HepG2 (cell line): ENCODE data around the gene CYB5R3. TPM values are rescaled to one million over a fixed set of nuclear protein-coding genes. Genes with fewer than 3 reads are reported as not detected.

ENCODE experiments used
- ARNT2 ChIP-seq: sonication (generic); formaldehyde crosslinking; IDR thresholded peaks from 2 replicates; pipeline ENCODE4 v1.8.0; 2022; ENCODE audit warnings: mild to moderate bottlenecking, low read depth, missing genetic modification reagents, moderate library complexity
- ATM ChIP-seq: fragments of 450-650 bp; IDR thresholded peaks from 2 replicates; pipeline ENCODE4 v1.7.1; 2017; ENCODE audit warnings: mild to moderate bottlenecking, borderline replicate concordance
- FOXA1 ChIP-seq, 2 experiments: fragments of 450-650 bp in 1 of 2; sonication (generic) in 1 of 2; formaldehyde crosslinking in 1 of 2; IDR thresholded peaks; 2 replicates each; pipeline versions ENCODE4 v1.4.0 to v1.6.1; 2016 to 2020; ENCODE audit warnings: missing genetic modification reagents in 1 of 2
- GATAD2A ChIP-seq: IDR thresholded peaks from 2 replicates; pipeline ENCODE4 v1.6.1; 2016
- HDAC1 ChIP-seq: sonication (generic); formaldehyde crosslinking; IDR thresholded peaks from 2 replicates; pipeline ENCODE4 v1.5.1; 2020; ENCODE audit warnings: mild to moderate bottlenecking, missing genetic modification reagents
- ISX ChIP-seq: sonication (generic); formaldehyde crosslinking; conservative IDR thresholded peaks from 2 replicates; pipeline ENCODE4 v1.5.0; 2020; ENCODE audit warnings: missing genetic modification reagents
- KMT2A ChIP-seq: sonication (generic); formaldehyde crosslinking; IDR thresholded peaks from 2 replicates; pipeline ENCODE4 v1.4.0; 2020; ENCODE audit warnings: missing genetic modification reagents
- PRPF4 ChIP-seq: fragments of 200-400 bp; formaldehyde crosslinking; IDR thresholded peaks from 2 replicates; pipeline ENCODE4 v1.6.1; 2016; ENCODE audit warnings: low read length, low read depth; ENCODE audit not compliant: poor library complexity, severe bottlenecking
- RXRA ChIP-seq: sonication (generic); formaldehyde crosslinking; IDR thresholded peaks from 2 replicates; pipeline ENCODE4 v1.5.1; 2020; ENCODE audit warnings: missing genetic modification reagents
- SRY ChIP-seq: sonication (generic); formaldehyde crosslinking; IDR thresholded peaks from 2 replicates; pipeline ENCODE4 v1.8.0; 2022; ENCODE audit warnings: mild to moderate bottlenecking, missing genetic modification reagents
- ZNF451 ChIP-seq: sonication (generic); formaldehyde crosslinking; IDR thresholded peaks from 2 replicates; pipeline ENCODE4 v1.5.0; 2020; ENCODE audit warnings: mild to moderate bottlenecking, missing genetic modification reagents
- ZNF563 ChIP-seq: sonication (generic); formaldehyde crosslinking; IDR thresholded peaks from 2 replicates; pipeline ENCODE4 v1.8.0; 2022; ENCODE audit warnings: mild to moderate bottlenecking, moderate library complexity, missing genetic modification reagents
- ZNF564 ChIP-seq: sonication (generic); formaldehyde crosslinking; IDR thresholded peaks from 2 replicates; pipeline ENCODE4 v1.8.1; 2023; ENCODE audit warnings: mild to moderate bottlenecking, missing genetic modification reagents
- ZNF646 ChIP-seq: sonication (generic); formaldehyde crosslinking; IDR thresholded peaks from 2 replicates; pipeline ENCODE4 v1.9.0; 2021; ENCODE audit warnings: mild to moderate bottlenecking, missing genetic modification reagents
- ZSCAN9 ChIP-seq: IDR thresholded peaks from 2 replicates; pipeline ENCODE4 v1.6.1; 2016; ENCODE audit warnings: borderline replicate concordance
- polyA plus RNA-seq, 8 experiments: library from polyadenylated mRNA; depleted of rRNA in 3 of 8; stranded (reverse) in 7 of 8; unstranded in 1 of 8; fragments of >200 nt; fragmentation: Illumina TruSeq in 4 of 8; extraction: Trizol in 4 of 8; gene quantifications; 2 replicates each; pipeline versions ENCODE4 v1.2.1 to v1.2.3, GENCODE V29; 2011 to 2016; ENCODE audit warnings: low read depth in 4 of 8, missing spikeins in 1 of 8, mixed read lengths in 1 of 8; ENCODE audit not compliant: insufficient read depth in 1 of 8
- total RNA-seq, 5 experiments: library from RNA; depleted of rRNA; stranded (reverse); fragments of >200 nt; fragmentation: Illumina TruSeq; extraction: Trizol; gene quantifications; 2 replicates each; pipeline ENCODE4 v1.2.3, GENCODE V29; 2016; ENCODE audit warnings: low read depth in 1 of 5
- TF ChIP-seq, protein P1 (sequence below): sonication (generic); formaldehyde crosslinking; IDR thresholded peaks from 2 replicates; pipeline ENCODE4 v1.5.0; 2020; ENCODE audit warnings: mild to moderate bottlenecking, missing genetic modification reagents, moderate library complexity
- TF ChIP-seq, protein P2 (sequence below): sonication (generic); formaldehyde crosslinking; IDR thresholded peaks from 2 replicates; pipeline ENCODE4 v1.5.1; 2020; ENCODE audit warnings: mild to moderate bottlenecking, moderate library complexity, missing genetic modification reagents
- TF ChIP-seq, protein P3 (sequence below): IDR thresholded peaks from 2 replicates; pipeline ENCODE4 v1.6.1; 2016; ENCODE audit warnings: missing compliant biosample characterization, missing genetic modification reagents, borderline replicate concordance

The CYB5R3 gene
- total and polyA plus RNA-seq, 2 of the 13 experiments (the other 11 are each of a cell fraction or from before 2014, with no cell fraction given) = 32.4 to 305 TPM

DNA sequence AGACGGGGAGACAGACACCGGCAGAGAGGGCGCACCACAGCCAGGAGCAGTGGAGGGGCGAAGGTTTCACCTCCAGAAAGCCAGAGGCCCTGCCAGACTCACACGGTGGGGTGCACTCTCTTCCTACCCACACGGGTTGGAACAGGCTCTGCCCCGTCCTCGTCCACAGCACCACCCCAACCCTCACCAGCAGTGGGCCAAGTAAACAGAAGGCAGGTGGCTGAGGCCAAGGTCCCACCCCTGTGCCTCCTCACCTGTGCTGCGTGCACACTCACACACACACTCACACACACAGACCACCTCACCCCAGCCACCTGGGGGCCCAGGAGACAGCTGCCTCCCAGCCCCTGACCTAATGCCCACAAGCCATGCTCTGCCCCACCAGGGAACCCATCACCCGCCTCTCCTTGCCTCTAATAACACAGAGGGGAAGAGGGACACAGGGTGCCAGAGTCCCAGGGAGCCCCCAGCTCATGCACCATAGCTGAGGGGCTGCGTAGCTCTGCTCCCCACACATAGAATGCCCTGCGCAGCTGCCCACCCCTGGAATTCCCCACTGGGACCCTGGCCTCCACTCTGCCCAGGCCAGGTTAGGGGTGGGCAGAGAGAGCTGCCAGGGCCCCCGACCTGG lies 3.1 kb downstream of the CYB5R3 start (continued):
- TF ChIP-seq ZNF646 (CRISPR knock-in tag) (0 out of 2 replicates have a peak, but pooled peaks have one; percentile 28), GATAD2A (CRISPR knock-in tag) (peak; percentile 15; the same call in 1 of the 2 replicates), ISX (no peak), ARNT2 (CRISPR knock-in tag) (0 out of 2 replicates have a peak, but pooled peaks have one; percentile 32), ZNF451 (peak; percentile 86; the same call in 1 of the 2 replicates), PRPF4 (no peak), ZNF564 (no peak), KMT2A (0 out of 2 replicates have a peak, but pooled peaks have one; percentile 10), ATM (no peak), ZSCAN9 (CRISPR knock-in tag) (peak; percentile 33; the same call in 1 of the 2 replicates), FOXA1 (IDR thresholded peaks at IDR 0.05) (no peak), FOXA1 (CRISPR knock-in tag; IDR thresholded peaks at IDR 0.05) (peak; percentile 42; the same call in 1 of the 2 replicates), ZNF563 (CRISPR knock-in tag) (0 out of 2 replicates have a peak, but pooled peaks have one; percentile 5), HDAC1 (CRISPR knock-in tag) (peak; percentile 39; the same call in 1 of the 2 replicates), SRY (CRISPR knock-in tag) (no peak), RXRA (CRISPR knock-in tag) (peak; percentile 22; the same call in 1 of the 2 replicates)
- TF ChIP-seq, protein P1, sequence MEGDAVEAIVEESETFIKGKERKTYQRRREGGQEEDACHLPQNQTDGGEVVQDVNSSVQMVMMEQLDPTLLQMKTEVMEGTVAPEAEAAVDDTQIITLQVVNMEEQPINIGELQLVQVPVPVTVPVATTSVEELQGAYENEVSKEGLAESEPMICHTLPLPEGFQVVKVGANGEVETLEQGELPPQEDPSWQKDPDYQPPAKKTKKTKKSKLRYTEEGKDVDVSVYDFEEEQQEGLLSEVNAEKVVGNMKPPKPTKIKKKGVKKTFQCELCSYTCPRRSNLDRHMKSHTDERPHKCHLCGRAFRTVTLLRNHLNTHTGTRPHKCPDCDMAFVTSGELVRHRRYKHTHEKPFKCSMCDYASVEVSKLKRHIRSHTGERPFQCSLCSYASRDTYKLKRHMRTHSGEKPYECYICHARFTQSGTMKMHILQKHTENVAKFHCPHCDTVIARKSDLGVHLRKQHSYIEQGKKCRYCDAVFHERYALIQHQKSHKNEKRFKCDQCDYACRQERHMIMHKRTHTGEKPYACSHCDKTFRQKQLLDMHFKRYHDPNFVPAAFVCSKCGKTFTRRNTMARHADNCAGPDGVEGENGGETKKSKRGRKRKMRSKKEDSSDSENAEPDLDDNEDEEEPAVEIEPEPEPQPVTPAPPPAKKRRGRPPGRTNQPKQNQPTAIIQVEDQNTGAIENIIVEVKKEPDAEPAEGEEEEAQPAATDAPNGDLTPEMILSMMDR (CRISPR knock-in tag) = peak; percentile 18; the same call in 1 of the 2 replicates
- TF ChIP-seq, protein P2, sequence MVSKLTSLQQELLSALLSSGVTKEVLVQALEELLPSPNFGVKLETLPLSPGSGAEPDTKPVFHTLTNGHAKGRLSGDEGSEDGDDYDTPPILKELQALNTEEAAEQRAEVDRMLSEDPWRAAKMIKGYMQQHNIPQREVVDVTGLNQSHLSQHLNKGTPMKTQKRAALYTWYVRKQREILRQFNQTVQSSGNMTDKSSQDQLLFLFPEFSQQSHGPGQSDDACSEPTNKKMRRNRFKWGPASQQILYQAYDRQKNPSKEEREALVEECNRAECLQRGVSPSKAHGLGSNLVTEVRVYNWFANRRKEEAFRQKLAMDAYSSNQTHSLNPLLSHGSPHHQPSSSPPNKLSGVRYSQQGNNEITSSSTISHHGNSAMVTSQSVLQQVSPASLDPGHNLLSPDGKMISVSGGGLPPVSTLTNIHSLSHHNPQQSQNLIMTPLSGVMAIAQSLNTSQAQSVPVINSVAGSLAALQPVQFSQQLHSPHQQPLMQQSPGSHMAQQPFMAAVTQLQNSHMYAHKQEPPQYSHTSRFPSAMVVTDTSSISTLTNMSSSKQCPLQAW (CRISPR knock-in tag) = 0 out of 2 replicates have a peak, but pooled peaks have one; percentile 2
- TF ChIP-seq, protein P3, sequence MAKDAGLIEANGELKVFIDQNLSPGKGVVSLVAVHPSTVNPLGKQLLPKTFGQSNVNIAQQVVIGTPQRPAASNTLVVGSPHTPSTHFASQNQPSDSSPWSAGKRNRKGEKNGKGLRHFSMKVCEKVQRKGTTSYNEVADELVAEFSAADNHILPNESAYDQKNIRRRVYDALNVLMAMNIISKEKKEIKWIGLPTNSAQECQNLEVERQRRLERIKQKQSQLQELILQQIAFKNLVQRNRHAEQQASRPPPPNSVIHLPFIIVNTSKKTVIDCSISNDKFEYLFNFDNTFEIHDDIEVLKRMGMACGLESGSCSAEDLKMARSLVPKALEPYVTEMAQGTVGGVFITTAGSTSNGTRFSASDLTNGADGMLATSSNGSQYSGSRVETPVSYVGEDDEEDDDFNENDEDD = peak; percentile 23; the same call in 1 of the 2 replicates
